GM12874 (cell line): Measurements from ENCODE around the gene TENM3.

Source experiments
- CTCF ChIP-seq: IDR thresholded peaks from 2 replicates; pipeline ENCODE4 v1.5.1; 2011; ENCODE audit warnings: low read depth, mild to moderate bottlenecking, control low read depth, low read length, moderate library complexity; ENCODE audit not compliant: insufficient read depth

TENM3 gene

DNA sequence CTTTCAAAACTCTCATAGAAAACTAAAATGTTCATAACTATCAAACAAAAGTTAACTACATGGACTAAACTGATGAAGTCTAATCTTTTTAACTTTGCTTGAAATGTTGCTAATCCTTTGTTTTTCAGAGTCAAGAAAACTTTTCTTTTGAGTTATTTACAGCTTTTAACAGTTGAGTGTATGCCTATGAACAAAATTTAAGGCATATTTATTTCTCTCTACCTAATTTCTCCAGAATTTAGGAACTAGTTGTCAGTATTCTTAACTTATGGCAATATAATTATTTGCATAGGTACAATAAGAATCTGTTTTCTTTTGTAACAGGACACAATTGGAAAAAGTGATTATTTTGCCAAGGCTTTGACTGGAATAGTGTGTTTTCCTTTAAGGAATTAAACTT is 23.8 kb downstream of the TENM3 start:
- TF ChIP-seq CTCF: no peak

GRCh38 chr4:182268966-182269365 is 25.8 kb downstream of the TENM3 start:
- TF ChIP-seq CTCF: no peak

DNA sequence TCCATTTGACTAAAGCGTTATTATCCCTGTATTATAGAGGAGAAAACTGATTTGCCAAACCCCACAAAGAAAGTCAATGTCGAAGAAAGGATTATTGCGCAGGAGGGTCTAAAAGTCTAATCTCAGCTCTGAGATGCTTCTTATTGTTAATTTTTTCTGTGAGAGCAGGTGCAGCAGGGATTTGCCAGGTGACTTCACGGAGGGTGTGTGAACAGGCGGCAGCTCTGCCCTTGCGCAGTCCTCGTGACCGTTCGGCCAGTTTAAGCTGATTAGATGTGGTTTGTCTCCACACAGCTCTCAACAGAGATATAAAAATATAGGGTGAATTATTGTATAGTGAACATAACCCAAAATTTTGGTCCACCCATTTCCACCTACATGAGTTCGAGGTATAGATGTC is 28.5 kb downstream of the TENM3 start:
- no peak for TF ChIP-seq CTCF

- TF ChIP-seq CTCF: no peak
Observed at GRCh38 chr4:182272151-182272550, 28.9 kb downstream of the TENM3 start.

DNA sequence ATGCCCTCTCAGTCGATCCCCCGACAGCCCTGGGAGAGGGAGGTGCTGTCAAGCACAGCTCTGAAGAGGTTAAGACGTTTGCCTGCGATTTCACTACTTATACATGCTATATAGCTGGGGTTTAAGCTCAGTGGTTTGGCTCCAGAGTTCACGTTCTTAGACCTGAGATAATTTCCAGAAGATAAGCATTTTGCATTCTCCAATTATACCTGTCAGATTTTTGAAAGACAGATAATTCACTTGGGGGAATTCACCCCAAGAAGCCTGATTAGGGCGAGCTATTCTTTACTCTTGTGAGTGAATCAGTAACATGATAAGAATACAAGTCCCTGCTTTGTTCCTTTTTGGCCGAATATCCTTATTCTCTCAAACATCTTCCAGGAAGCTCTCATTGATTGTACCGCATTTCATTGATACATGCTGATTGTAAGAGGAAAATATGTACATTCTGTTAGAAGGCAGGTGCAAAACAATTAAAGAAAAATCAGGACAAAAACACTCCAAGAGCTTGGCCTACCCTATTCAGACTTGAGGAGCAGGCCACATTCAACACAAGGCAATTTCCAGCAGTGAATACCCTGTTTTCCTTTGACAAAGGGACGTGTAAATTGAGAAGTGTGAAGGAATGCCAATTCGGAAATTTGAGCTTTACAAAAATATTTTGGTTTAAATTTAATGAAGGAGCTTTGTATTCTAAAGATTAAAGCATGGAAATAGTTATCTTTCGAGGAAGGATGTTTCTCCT is 30.2 kb downstream of the TENM3 start:
- TF ChIP-seq CTCF: no peak

- TF ChIP-seq CTCF: no peak
Observed at GRCh38 chr4:182276210-182277109, 33.3 kb downstream of the TENM3 start.

DNA sequence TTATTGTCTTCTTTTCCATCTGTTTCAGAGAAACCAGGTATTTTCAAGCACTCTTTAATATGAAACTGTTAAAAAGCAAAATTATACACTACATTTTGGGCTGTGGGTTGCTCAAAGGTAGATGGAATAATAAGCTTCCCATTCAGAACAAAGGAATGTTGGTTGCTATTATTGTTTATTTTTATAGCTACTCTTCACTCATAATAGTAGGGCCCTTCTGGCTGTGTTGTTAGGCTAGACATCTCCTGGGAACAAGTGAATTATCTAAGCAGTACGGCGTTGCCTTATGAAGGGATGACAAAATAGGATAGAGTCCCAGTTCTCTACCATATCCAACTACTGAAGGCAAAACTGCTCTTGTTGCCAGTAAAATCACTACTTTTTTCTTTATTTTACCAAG is 34.2 kb downstream of the TENM3 start:
- no peak for TF ChIP-seq CTCF
